COR-L47 (cell line): Measurements from ENCODE around the gene NOSIP.
"Not testable (repeated sequence)": the region's sequence is repeated elsewhere in the genome, so short reads cannot be mapped to it uniquely, and the experiment has no call there.

Experiments
- DNase-seq: peaks from one replicate; lab custom pipeline; 2025; lab: John Stamatoyannopoulos, UW

Gene NOSIP

GRCh38 chr19:49580264-49581006 is at the start of gene NOSIP:
Gene NOSIP (minus strand): TSS chr19:49580556. CDS start chr19:49560691, 19,865 bp downstream.
- peak; percentile 94 for DNase-seq

- DNase-seq, result no peak
Observed at GRCh38 chr19:49629659-49630058, 49.3 kb upstream of the NOSIP start.

GRCh38 chr19:49626226-49626625 is 45.9 kb upstream of the NOSIP start:
- DNase-seq, result no peak

- DNase-seq, result no peak
Observed at GRCh38 chr19:49624967-49625910, 44.9 kb upstream of the NOSIP start.

GRCh38 chr19:49617860-49618259 is 37.5 kb upstream of the NOSIP start:
- DNase-seq, result not testable (repeated sequence)

GRCh38 chr19:49616945-49617344 is 36.6 kb upstream of the NOSIP start:
- DNase-seq, result no peak

GRCh38 chr19:49616532-49616931 is 36.2 kb upstream of the NOSIP start:
- no peak for DNase-seq

GRCh38 chr19:49615861-49616260 is 35.5 kb upstream of the NOSIP start:
- no peak for DNase-seq

GRCh38 chr19:49614096-49614833 is 33.9 kb upstream of the NOSIP start:
- no peak for DNase-seq

- peak; percentile 24 for DNase-seq
Observed at GRCh38 chr19:49613374-49613773, 33.0 kb upstream of the NOSIP start.

- no peak for DNase-seq
Observed at GRCh38 chr19:49609499-49610092, 29.2 kb upstream of the NOSIP start.

- DNase-seq, result no peak
Observed at GRCh38 chr19:49605605-49606004, 25.2 kb upstream of the NOSIP start.

GRCh38 chr19:49602806-49603205 is 22.4 kb upstream of the NOSIP start:
- DNase-seq, result no peak

GRCh38 chr19:49601482-49602038 is 21.2 kb upstream of the NOSIP start:
- DNase-seq, result no peak

GRCh38 chr19:49599378-49600295 is 19.3 kb upstream of the NOSIP start:
- DNase-seq, result no peak

GRCh38 chr19:49597703-49597974 is 17.3 kb upstream of the NOSIP start:
- DNase-seq, result no peak

GRCh38 chr19:49596954-49597702 is 16.8 kb upstream of the NOSIP start:
- DNase-seq, result no peak

GRCh38 chr19:49596407-49596806 is 16.1 kb upstream of the NOSIP start:
- DNase-seq, result no peak

- no peak for DNase-seq
Observed at GRCh38 chr19:49595819-49596404, 15.6 kb upstream of the NOSIP start.
